ENCODE data around the gene OBSCN. TPM values are rescaled to one million over a fixed set of nuclear protein-coding genes. Genes with fewer than 3 reads are reported as not detected.

The OBSCN gene
- total RNA-seq, 1 experiment from 2014 or later = 33.3 TPM

DNA sequence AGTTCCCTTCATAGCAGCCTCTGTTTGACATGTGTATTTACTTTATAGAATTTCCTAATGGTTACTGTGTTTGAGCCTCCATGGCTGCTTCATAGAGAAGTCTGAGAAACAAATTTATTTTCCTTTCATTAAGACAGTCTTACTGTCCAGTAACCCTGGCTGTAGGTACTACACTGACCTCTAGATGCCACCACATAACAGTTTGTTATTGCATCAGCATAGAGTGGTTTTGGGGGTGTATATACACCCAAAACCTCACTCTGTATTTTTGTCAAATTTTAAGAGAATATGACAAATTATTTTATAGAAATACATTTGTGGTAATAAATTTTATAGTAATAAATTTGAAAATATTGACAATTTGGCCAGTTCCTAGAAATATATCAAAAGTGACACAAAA lies 57.3 kb downstream of the OBSCN start:
- Histone ChIP-seq H3K18ac (ENCODE audit: insufficient read length, low read depth, low read length) (no peak overlapping the region), H2AK5ac (ENCODE audit: insufficient read length, low read length) (no peak overlapping the region), H3K23ac (ENCODE audit: insufficient read length, low read depth, low read length) (no peak overlapping the region), H4K5ac (ENCODE audit: insufficient read length, low read depth, low read length) (no peak overlapping the region), H3K27me3 (ENCODE audit: insufficient read depth, low read length) (no peaks in the 10 kb centered on the region), H4K8ac (replicated peaks; ENCODE audit: insufficient read length, low read depth, low read length) (no peak overlapping the region), H3T11ph (ENCODE audit: low read length) (no peak overlapping the region), H3K9ac (ENCODE audit: extremely low read depth, insufficient read length, low read length) (no peak overlapping the region), H3K79me2 (ENCODE audit: insufficient read depth, low read length) (no peaks in the 10 kb centered on the region), H2BK15ac (ENCODE audit: low read depth, low read length) (no peak overlapping the region), H2BK5ac (ENCODE audit: insufficient read length, low read length) (no peak overlapping the region), H2BK12ac (ENCODE audit: insufficient read length, low read depth, low read length) (no peak overlapping the region), H3K79me1 (ENCODE audit: insufficient read depth, low read depth, low read length, poor library complexity, severe bottlenecking) (no peaks in the 10 kb centered on the region), H3K9me3 (ENCODE audit: control insufficient read depth, low read depth, low read length) (no peaks in the 10 kb centered on the region), H4K91ac (ENCODE audit: insufficient read length, low read depth, low read length) (no peak overlapping the region), H3K27ac (ENCODE audit: insufficient read length, low read depth, low read length) (no peak overlapping the region), H3K4me2 (ENCODE audit: insufficient read depth, insufficient read length, low read length) (no peak overlapping the region), H4K20me1 (ENCODE audit: control insufficient read depth, insufficient read depth, insufficient read length) (no peaks in the 10 kb centered on the region), H3K56ac (ENCODE audit: insufficient read length, low read depth, low read length) (no peak overlapping the region), H3K14ac (ENCODE audit: insufficient read depth, low read length) (no peak overlapping the region), H2AFZ (ENCODE audit: low read length) (no peak overlapping the region), H3K23me2 (ENCODE audit: insufficient read length, low read depth, low read length, poor library complexity, severe bottlenecking) (no peaks in the 10 kb centered on the region), H2BK20ac (ENCODE audit: low read depth, low read length, poor library complexity, severe bottlenecking) (no peak overlapping the region), H3K4me1 (ENCODE audit: insufficient read depth, low read length) (no peaks in the 10 kb centered on the region), H2BK120ac (ENCODE audit: low read depth, low read length, poor library complexity, severe bottlenecking) (no peak overlapping the region), H3K4ac (ENCODE audit: low read depth, low read length) (no peak overlapping the region)
- Mint-ChIP-seq H3K36me3 (ENCODE audit: insufficient read depth in 1 of 3, low read depth in 3 of 3) (peaks cover 5 to 14% (median 10%) of the 10 kb centered on the region in 3 experiments), H3K27me3 (ENCODE audit: low read depth) (no peaks in the 10 kb centered on the region), H3K9me3 (peaks cover 3 to 5% of the 10 kb centered on the region in 2 experiments; a peak in 2 of 5 replicates), H3K4me1 (peaks cover 0 to 18% of the 10 kb centered on the region in 2 experiments; a peak in 3 of 4 replicates), H3K27ac (peak overlapping the region in 1 of 3 experiments; percentile 4; a peak in 1 of 7 replicates), H3K4me3 (no peak overlapping the region)
- TF ChIP-seq, protein P1, sequence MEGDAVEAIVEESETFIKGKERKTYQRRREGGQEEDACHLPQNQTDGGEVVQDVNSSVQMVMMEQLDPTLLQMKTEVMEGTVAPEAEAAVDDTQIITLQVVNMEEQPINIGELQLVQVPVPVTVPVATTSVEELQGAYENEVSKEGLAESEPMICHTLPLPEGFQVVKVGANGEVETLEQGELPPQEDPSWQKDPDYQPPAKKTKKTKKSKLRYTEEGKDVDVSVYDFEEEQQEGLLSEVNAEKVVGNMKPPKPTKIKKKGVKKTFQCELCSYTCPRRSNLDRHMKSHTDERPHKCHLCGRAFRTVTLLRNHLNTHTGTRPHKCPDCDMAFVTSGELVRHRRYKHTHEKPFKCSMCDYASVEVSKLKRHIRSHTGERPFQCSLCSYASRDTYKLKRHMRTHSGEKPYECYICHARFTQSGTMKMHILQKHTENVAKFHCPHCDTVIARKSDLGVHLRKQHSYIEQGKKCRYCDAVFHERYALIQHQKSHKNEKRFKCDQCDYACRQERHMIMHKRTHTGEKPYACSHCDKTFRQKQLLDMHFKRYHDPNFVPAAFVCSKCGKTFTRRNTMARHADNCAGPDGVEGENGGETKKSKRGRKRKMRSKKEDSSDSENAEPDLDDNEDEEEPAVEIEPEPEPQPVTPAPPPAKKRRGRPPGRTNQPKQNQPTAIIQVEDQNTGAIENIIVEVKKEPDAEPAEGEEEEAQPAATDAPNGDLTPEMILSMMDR (conservative IDR thresholded peaks at IDR 0.05) = peak; percentile 31; the same call in 2 of the 3 replicates
- DNase-seq = no peak

Data from H9 (cell line).